Globus pallidus (tissue), 1 donor: ENCODE results near the gene KRTAP5-10.
"Not testable (repeated sequence)": the region's sequence is repeated elsewhere in the genome, so short reads cannot be mapped to it uniquely, and the experiment has no call there.

ENCODE experiments used
- DNase-seq: peaks from one replicate; pipeline ENCODE4 v3.0.0-alpha.2; 2015; ENCODE audit warnings: low spot score

The KRTAP5-10 gene

GRCh38 chr11:71572811-71573210, 7.4 kb downstream of the KRTAP5-10 start:
- DNase-seq = no peak

DNA sequence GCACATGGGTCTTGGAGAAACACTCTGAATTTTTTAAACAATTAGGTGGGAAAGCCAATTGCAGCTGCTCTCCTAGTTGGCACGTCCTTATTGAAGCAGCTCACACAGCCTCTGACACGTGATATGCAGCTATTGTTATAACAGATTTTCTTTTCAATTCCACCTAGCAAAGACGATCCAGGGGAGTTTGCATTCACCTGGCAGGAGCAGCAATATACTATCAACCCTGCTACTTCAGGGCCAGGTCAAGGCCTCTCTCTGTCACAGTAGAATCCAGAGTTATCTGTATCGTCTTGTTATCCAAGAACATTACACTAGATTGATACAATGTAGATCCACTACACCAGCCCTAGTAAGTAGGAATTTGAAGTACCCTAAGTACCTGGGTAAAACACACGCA, 9.1 kb downstream of the KRTAP5-10 start:
- DNase-seq = no peak

- DNase-seq = no peak
Measured at GRCh38 chr11:71575723-71576424, 10.5 kb downstream of the KRTAP5-10 start.

DNA sequence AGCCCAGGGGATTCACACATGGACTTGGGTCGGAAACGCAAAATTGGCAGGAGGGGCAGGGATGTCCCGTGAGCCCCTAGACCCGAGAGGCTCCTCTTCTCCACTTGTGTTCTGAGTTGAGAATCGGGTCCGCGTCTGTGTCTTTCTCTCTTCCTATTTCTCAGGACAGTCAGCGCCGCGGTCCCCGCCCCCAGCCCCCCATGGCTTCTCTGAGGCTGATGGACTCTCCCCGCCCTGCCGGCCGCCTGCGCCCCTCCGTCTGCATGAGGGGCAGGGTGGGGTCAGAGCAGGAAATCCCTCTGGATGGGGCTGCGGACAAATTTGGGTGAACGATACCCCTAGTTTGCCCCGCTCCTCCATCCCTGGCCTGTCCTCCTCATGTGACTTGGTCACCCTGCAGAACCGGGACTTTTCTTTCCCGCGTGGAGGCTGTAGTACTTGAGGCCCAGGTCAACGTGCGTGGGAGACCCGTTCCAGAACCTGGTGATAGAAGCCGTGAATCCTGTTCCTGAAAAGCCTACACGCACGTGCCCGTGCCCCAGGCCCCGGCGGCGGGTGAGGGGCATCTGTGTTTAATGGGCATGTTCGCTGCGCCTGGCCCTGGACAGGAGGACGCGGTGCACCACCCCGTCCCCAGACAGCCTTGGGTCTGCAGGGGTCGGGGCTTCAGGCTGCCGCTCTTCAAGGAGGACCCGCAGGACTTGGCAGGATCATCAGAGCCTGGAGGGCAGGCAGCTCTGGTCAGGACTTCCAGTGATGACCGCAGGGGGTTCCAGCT, 11.5 kb downstream of the KRTAP5-10 start:
- DNase-seq = not testable (repeated sequence)

DNA sequence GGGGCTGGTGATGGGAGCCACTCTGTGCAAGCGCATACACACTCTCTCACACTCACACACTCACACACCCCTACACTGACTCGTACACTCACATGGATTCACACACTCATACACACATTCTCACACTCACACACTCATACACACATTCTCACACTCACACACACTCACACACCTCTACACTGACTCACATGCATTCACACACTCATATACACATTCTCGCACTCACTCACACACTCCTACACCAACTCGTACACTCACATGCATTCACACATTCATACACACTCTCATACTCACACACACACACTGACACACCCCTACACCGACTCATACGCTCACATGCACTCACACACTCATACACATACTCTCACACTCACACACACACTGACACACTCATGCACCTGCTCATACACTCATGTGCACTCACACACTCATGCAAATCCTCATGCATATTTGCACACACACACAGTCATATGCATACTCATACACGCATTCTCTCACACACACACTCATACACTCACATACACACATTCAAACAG, 12.2 kb downstream of the KRTAP5-10 start:
- no peak for DNase-seq

GRCh38 chr11:71579513-71579912, 14.2 kb downstream of the KRTAP5-10 start:
- DNase-seq = not testable (repeated sequence)

DNA sequence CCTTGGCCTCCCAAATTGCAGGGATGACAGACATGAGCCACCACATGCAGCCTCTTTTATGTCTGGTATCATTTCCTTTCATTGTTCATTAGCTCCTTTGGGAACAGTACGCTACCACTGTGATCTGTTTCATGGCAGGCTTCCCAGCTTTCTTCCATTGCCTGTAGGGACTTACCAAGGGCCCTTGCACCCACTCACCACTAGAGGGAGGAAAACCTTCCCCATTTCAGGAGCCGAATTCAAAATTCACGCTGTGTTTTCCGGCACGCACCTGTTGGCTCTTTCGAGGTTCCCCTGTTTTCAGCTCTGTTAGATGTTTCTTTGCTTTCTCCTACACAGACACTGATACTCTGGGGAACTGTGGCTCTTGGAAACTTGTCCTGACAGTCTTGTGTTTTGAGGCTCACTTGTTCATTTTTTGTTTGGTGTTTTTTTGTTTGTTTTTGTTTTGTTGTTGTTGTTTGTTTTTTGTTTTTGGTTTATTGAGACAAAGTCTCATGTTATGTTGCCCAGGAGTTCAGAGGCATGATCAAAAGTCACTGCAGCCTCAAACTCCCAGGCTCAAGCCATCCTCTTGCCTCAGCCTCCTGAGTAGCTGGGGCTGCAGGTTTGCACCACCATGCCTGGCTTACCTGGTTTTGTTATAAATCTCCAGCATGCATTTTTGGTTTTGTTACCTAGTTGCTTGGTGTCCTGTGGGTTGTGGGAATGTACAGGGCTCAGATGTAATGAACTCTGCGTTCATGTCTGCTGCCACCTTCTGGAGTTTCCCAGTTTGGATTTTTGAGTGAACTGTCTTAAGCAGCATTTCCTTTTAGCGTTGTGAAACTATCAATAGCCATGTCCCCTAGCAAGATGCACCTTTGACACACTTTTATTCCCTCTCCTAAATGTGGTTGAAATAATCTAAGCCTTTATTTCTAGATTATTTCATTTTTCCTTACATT, 15.0 kb downstream of the KRTAP5-10 start:
- peak; percentile 70 for DNase-seq

GRCh38 chr11:71581826-71582225, 16.5 kb downstream of the KRTAP5-10 start:
- no peak for DNase-seq

- no peak for DNase-seq
Measured at GRCh38 chr11:71582309-71582895, 17.0 kb downstream of the KRTAP5-10 start, which contains the start of gene KRTAP5-11. Gene KRTAP5-11 (minus strand): TSS chr11:71582875. CDS start chr11:71582837, 38 bp downstream.

GRCh38 chr11:71582969-71583368, 17.6 kb downstream of the KRTAP5-10 start:
- DNase-seq = not testable (repeated sequence)

GRCh38 chr11:71585673-71586072, 20.3 kb downstream of the KRTAP5-10 start:
- not testable (repeated sequence) for DNase-seq

DNA sequence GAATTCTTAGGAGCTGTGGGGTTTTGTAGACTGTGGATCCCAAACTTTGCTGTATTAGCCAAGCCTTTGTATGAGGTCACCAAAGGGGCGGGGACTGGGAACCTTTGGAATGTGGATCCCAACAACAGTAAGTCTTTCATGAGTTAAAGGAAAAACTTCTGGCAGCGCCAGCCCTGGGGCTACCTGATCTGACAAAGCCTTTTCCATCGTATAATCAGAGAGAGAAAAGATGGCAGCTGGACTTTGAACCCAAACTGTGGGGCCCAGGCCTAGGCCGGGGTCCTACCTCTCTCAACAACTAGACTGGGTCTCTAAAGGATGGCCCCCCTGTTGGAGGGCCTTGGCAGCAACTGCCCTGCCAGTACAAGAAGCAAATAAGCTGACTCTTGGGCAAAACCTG, 23.0 kb downstream of the KRTAP5-10 start:
- not testable (repeated sequence) for DNase-seq

GRCh38 chr11:71588822-71589545, 23.6 kb downstream of the KRTAP5-10 start:
- not testable (repeated sequence) for DNase-seq

DNA sequence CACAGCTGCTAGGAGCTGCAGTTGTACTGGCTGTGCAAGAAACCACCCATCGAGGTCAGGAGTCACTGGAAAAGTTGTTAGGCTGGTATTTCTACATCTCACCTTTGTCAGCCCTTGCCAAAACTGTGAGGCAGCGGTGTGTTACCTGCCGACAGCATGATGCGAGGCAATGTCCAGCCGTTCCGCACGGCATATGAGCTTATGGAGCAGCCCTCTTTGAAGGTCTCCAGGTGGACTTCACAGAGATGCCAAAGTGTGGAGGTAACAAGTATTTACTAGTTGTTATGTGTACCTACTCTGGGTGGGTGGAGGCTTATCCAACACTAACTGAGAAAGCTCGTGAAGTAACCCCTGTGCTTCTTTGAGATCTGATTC, 24.2 kb downstream of the KRTAP5-10 start:
- DNase-seq = not testable (repeated sequence)

DNA sequence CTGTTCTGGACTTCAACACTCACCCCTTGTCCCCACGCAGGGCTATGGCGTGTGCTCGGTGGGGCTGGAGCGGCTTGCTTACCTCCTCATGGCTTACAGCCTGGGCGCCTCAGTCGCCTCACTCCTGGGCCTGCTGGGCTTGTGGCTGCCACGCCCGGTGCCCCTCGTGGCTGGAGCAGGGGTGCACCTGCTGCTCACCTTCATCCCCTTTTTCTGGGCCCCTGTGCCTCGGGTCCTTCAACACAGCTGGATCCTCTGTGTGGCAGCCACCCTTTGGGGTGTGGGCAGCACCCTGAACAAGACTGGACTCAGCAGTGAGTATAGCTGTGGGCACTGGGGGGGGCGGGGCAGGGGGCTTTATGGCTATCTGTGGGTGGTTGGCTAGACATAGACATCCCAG, 37.9 kb downstream of the KRTAP5-10 start:
- DNase-seq = not testable (repeated sequence)

GRCh38 chr11:71604798-71605488, 39.6 kb downstream of the KRTAP5-10 start:
- not testable (repeated sequence) for DNase-seq

DNA sequence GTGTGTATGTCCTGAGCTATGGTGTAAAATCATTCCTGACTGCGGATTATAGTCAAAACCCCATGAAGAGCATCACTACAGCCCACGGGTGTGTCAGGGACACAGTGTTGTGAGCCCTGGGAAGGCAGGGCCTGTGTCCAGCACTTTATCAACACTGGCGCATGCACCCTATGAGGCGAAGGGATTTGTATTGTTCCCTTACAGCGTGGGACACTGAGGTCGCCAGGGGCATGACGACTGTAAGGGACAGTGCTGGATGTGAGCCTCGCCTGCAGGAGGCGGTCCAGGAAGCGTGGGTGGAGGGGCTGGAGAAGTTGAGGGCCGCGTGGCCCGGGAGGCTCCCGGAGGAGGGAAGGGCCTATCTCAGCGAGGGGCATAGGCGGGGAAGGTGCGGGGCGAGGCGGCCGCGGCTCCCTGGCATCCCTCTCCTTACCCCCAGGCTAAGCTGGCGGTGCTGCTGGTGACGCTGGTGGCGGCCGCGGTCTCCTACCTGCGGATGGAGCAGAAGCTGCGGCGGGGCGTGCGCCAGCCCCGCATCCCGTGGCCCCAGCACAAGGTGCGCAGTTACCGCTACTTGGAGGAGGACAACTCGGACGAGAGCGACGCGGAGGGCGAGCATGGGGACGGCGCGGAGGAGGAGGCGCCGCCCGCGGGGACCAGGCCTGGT, 41.6 kb downstream of the KRTAP5-10 start:
- not testable (repeated sequence) for DNase-seq

DNA sequence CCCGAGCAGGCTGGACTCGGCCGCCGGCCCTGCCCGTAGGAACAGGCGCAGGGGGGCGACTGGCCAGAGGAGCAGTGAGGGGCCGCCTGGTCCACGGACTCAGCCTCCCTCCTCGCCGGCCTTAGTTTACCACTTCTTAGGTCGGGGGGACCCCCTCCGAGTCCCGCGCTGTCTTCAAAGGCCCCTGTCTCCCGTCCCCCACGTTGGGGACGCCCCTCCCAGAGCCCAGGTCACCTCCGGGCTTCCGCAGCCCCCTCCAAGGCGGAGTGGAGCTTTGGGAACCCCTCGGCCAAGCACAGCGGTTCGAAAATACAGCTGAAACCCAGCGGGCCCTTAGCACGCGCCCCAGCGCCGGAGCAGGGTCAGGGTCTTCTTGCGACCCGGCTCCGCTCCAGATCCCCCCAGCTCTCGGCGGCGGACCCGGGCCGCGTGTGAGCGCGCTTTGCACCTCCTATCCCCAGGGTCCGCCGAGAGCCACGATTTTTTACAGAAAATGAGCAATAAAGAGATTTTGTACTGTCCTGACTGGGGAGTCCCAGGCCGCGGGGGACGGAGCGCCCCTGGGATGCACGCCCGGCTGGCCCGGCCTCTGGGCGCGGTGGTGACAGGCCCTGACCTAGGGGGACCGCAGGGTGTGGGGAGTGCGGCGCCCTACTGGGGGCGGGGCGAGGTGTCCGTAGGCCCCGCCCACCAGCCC, 42.3 kb downstream of the KRTAP5-10 start:
- not testable (repeated sequence) for DNase-seq

GRCh38 chr11:71608272-71608671, 42.9 kb downstream of the KRTAP5-10 start:
- not testable (repeated sequence) for DNase-seq
